GM12878 (cell line): ENCODE results near the gene SOCS1. TPM values are rescaled to one million over a fixed set of nuclear protein-coding genes. Genes with fewer than 3 reads are reported as not detected.

Experiments
- ATAC-seq: fragments of 200-7000 bp; cut with Tn5 transposase; 3 replicates; pipeline ENCODE4 v1.9.1; 2020; ENCODE audit warnings: mild to moderate bottlenecking, moderate library complexity
- BruUV-seq: library from RNA; stranded (reverse); fragments of 400-500 nt; replicated peaks from 2 replicates; lab custom pipeline; 2021; lab: Mats Ljungman, UMichigan
- CTCF ChIA-PET: fragments of 300-600 bp; sonication (Branson Sonifier 250); formaldehyde crosslinking; extraction: SDS; loops from one replicate; lab custom pipeline; 2021; ENCODE audit warnings: inconsistent platforms; lab: Yijun Ruan, JAX
- POLR2A ChIA-PET: fragments of 350-600 bp; formaldehyde crosslinking; extraction: SDS; loops from one replicate; lab custom pipeline; 2021; ENCODE audit warnings: inconsistent platforms; lab: Charles Lee
- RAD21 ChIA-PET: fragments of 300-600 bp; sonication (Branson Sonifier 250); formaldehyde crosslinking; loops from one replicate; lab custom pipeline; 2023; ENCODE audit warnings: antibody characterized with exemption; ENCODE audit not compliant: unreplicated experiment; lab: Charles Lee
- SMC1A ChIA-PET: fragments of 300-600 bp; sonication (Branson Sonifier 250); formaldehyde crosslinking; loops from one replicate; lab custom pipeline; 2023; ENCODE audit not compliant: unreplicated experiment, uncharacterized antibody; lab: Charles Lee
- DNase-seq: peaks from one replicate; pipeline ENCODE4 v3.0.0-alpha.2; 2011; ENCODE audit warnings: low read depth, low spot score
- FAIRE-seq: peaks from 3 replicates; lab custom pipeline; 2011; peaks lifted over from hg19 to GRCh38; lab: Jason Lieb, UNC
- H2AFZ ChIP-seq: 2 replicates; pipeline ENCODE4 v1.6.0; 2011; ENCODE audit warnings: low read depth, low read length, control low read depth; ENCODE audit not compliant: control insufficient read depth
- H3K27ac ChIP-seq: 2 replicates; pipeline ENCODE4 v1.5.1; 2011; ENCODE audit warnings: control low read depth; ENCODE audit not compliant: control insufficient read depth, insufficient read depth
- H3K27me3 ChIP-seq, 2 experiments: replicated peaks in 1 of 2; 2 replicates each; pipeline versions ENCODE4 v1.6.0 to v1.6.1; 2011; ENCODE audit warnings: low read length in 1 of 2; ENCODE audit not compliant: control insufficient read depth in 2 of 2, insufficient read depth in 2 of 2
- H3K36me3 ChIP-seq, 2 experiments: 2 replicates each; pipeline ENCODE4 v1.5.1; 2011; ENCODE audit warnings: low read length in 1 of 2; ENCODE audit not compliant: control insufficient read depth in 2 of 2, insufficient read depth in 2 of 2
- H3K4me1 ChIP-seq: 2 replicates; pipeline ENCODE4 v1.6.1; 2011; ENCODE audit warnings: mild to moderate bottlenecking, low read length, moderate library complexity, mixed read lengths; ENCODE audit not compliant: control insufficient read depth, insufficient read depth
- H3K4me2 ChIP-seq: 2 replicates; pipeline ENCODE4 v1.6.0; 2011; ENCODE audit warnings: control low read depth; ENCODE audit not compliant: control insufficient read depth, insufficient read depth
- H3K4me3 ChIP-seq: fragments of 200-600 bp; sonication (generic); 2 replicates; pipeline ENCODE4 v1.5.1; 2016
- H3K79me2 ChIP-seq: 2 replicates; pipeline ENCODE4 v1.6.0; 2011; ENCODE audit warnings: low read length; ENCODE audit not compliant: control insufficient read depth, insufficient read depth
- H3K9ac ChIP-seq: 2 replicates; pipeline ENCODE4 v1.8.0; 2011; ENCODE audit warnings: low read length, control low read depth, mixed read lengths; ENCODE audit not compliant: control insufficient read depth, insufficient read depth
- H3K9me3 ChIP-seq: replicated peaks from 3 replicates; pipeline ENCODE4 v1.5.1; 2011; ENCODE audit warnings: mild to moderate bottlenecking, low read length; ENCODE audit not compliant: control insufficient read depth, insufficient read depth
- H4K20me1 ChIP-seq: 2 replicates; pipeline ENCODE4 v1.6.0; 2011; ENCODE audit not compliant: control insufficient read depth, insufficient read depth
- CBX3 ChIP-seq: fragments of 200-600 bp; sonication (generic); IDR thresholded peaks from 2 replicates; pipeline ENCODE4 v1.6.1; 2016; ENCODE audit warnings: low read depth, borderline replicate concordance
- CREB1 ChIP-seq: IDR thresholded peaks from 2 replicates; pipeline ENCODE4 v1.6.1; 2012; ENCODE audit warnings: low read depth, mild to moderate bottlenecking, inconsistent platforms
- EP300 ChIP-seq, 2 experiments: fragments of 150-350 bp in 1 of 2; IDR thresholded peaks; 2 replicates each; pipeline ENCODE4 v1.6.1; 2011 to 2012; ENCODE audit warnings: low read depth in 2 of 2, low read length in 2 of 2, borderline replicate concordance in 1 of 2, improper control_type of control experiment in 1 of 2, inconsistent platforms in 1 of 2; ENCODE audit not compliant: control insufficient read depth in 1 of 2
- IKZF1 ChIP-seq: fragments of 450-650 bp; conservative IDR thresholded peaks from 2 replicates; pipeline ENCODE4 v1.6.1; 2017; ENCODE audit warnings: antibody characterized with exemption, mild to moderate bottlenecking
- KAT2A ChIP-seq: conservative IDR thresholded peaks from 2 replicates; pipeline ENCODE4 v1.6.1; 2011; ENCODE audit warnings: low read depth, low read length; ENCODE audit not compliant: control insufficient read depth
- LARP7 ChIP-seq: fragments of 450-650 bp; IDR thresholded peaks from 2 replicates; pipeline ENCODE4 v1.6.1; 2017; ENCODE audit warnings: mild to moderate bottlenecking
- POU2F2 ChIP-seq: IDR thresholded peaks from 3 replicates; pipeline ENCODE4 v1.6.1; 2011; ENCODE audit warnings: low read depth, mild to moderate bottlenecking, low read length, borderline replicate concordance
- SMAD5 ChIP-seq: IDR thresholded peaks from 2 replicates; pipeline ENCODE4 v1.6.1; 2016; ENCODE audit warnings: antibody characterized with exemption, low read depth
- SUPT20H ChIP-seq: IDR thresholded peaks from 2 replicates; pipeline ENCODE4 v1.6.1; 2011; ENCODE audit warnings: low read depth, mild to moderate bottlenecking, low read length, moderate library complexity, borderline replicate concordance; ENCODE audit not compliant: control insufficient read depth
- TCF7 ChIP-seq: IDR thresholded peaks from 2 replicates; pipeline ENCODE4 v1.6.1; 2014; ENCODE audit warnings: antibody characterized with exemption, borderline replicate concordance
- ZNF24 ChIP-seq: fragments of 450-650 bp; IDR thresholded peaks from 2 replicates; pipeline ENCODE4 v1.6.1; 2017; ENCODE audit warnings: antibody characterized with exemption, mild to moderate bottlenecking
- WGBS: methylation state at CpG from one replicate; pipeline ENCODE4 v1.1.6; 2016; ENCODE audit warnings: low lambda C conversion rate; ENCODE audit not compliant: insufficient replicate concordance, insufficient coverage; ENCODE audit errors: missing lambda C conversion rate; 5-methylcytosine and 5-hydroxymethylcytosine counted together
- in situ Hi-C: fragments of 300-500 bp; cut with MboI; formaldehyde crosslinking; loops from 9 replicates; pipeline ENCODE4 v1.14.3; 2018; ENCODE audit warnings: mixed read lengths
- intact Hi-C: fragments of 100-400 bp; cut with micrococcal nuclease; formaldehyde crosslinking; loops from one replicate; pipeline ENCODE4 v1.14.2; 2022; ENCODE audit not compliant: unreplicated experiment
- polyA plus RNA-seq, 11 experiments: library from polyadenylated mRNA; depleted of rRNA in 4 of 11; unstranded in 6 of 11; stranded (reverse) in 5 of 11; fragments of >200 nt; fragmentation: Nextera tagmentation in 4 of 11; fragmentation: Illumina TruSeq in 1 of 11; extraction: Ambion mirVana in 4 of 11; extraction: Trizol in 1 of 11; gene quantifications; 1 replicate in 1 of 11; 2 replicates in 10 of 11; pipeline versions ENCODE4 v1.2.1 to v1.2.3, GENCODE V29; 2011 to 2016; ENCODE audit warnings: inconsistent platforms in 2 of 11, missing spikeins in 2 of 11, low read depth in 1 of 11
- total RNA-seq, 4 experiments: library from RNA; depleted of rRNA in 3 of 4; stranded (reverse); fragments of >200 nt in 3 of 4; fragmentation: Illumina TruSeq in 1 of 4; extraction: Trizol in 1 of 4; gene quantifications; 2 replicates each; pipeline versions ENCODE4 v1.2.1 to v1.2.3, GENCODE V29; 2013 to 2021
- TF ChIP-seq, protein P1 (sequence below): fragments of 450-650 bp; IDR thresholded peaks from 2 replicates; pipeline ENCODE4 v1.6.1; 2017; ENCODE audit warnings: borderline replicate concordance

Gene SOCS1
- total and polyA plus RNA-seq, 10 of the 15 experiments (the other 5 are each of a cell fraction or from before 2014, with no cell fraction given), result 0.42 to 39.8 (median 11.2) TPM

DNA sequence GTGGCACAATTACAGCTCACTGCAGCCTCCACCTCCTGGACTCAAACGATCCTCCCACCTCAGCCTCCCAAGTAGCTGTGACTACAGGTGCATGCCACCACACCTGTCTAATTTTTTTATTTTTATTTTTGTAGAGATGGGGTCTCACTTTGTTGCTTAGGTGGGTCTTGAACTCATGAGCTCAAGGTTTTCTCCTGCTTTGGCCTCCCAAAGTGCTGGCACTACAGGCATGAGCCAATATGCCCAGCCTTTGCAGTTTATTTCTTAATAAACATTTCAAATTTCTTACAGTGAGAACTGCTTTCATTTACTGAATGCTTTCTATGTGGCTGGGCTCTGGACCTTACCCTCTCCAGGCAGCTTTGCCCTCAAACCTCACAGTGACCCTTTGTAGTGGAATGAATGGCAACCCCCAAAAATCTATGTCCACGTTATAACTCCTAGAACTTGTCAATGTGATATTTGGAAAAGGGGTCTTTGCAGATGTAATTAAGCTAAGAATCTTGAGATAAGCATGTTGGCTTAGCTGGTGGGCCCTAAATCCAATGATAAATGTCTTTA lies 14.7 kb upstream of the SOCS1 start:
- no TSS peak for BruUV-seq
- POLR2A ChIA-PET, result interaction anchor here (0.9 to 1.5 kb wide), 3 partner anchors 13 to 24 kb away, joined by 3 read pairs; partner anchors contain the start of gene SOCS1
- no peak for FAIRE-seq

GRCh38 chr16:11268921-11269375 lies 12.9 kb upstream of the SOCS1 start, which contains the start of gene TNP2:
Gene TNP2, minus strand, starts transcription at chr16:11269325. Its CDS starts 63 bp downstream, at chr16:11269262.
- no TSS peak for BruUV-seq
- ChIA-PET RAD21 (interaction anchor here (1.6 kb wide), 1 partner anchor 26 kb away, joined by 4 read pairs; no protein-coding TSS in a partner anchor), SMC1A (interaction anchor here (0.9 to 4.8 kb wide), 5 partner anchors 11 to 43 kb away, joined by 3 to 13 read pairs (median 4); no protein-coding TSS in a partner anchor), POLR2A (interaction anchor here (0.5 to 1.5 kb wide), 4 partner anchors 11 to 399 kb away, joined by 3 to 6 read pairs (median 4); partner anchors contain the start of gene SOCS1), CTCF (interaction anchor here (1.1 to 1.6 kb wide), 2 partner anchors 18 to 89 kb away, joined by 3 to 4 read pairs; no protein-coding TSS in a partner anchor)
- ATAC-seq (no peak), DNase-seq (no peak), FAIRE-seq (no peak)
- H3K4me1 ChIP-seq, result peaks cover 10% of the 10 kb centered on the region
- H3K79me2 ChIP-seq, result no peaks in the 10 kb centered on the region
- H3K36me3 ChIP-seq, result no peaks in the 10 kb centered on the region
- 76% methylated on average over 10 of the region's 11 CpGs for WGBS
- in situ Hi-C loops, result no loop called here
- TF ChIP-seq EP300 (IDR thresholded peaks at IDR 0.05; ENCODE audit: borderline replicate concordance in 1 of 2, control insufficient read depth in 1 of 2, low read depth in 2 of 2, low read length in 2 of 2), result no peak
- TF ChIP-seq CBX3, result no peak
- no peak for TF ChIP-seq LARP7
- no peak for TF ChIP-seq SUPT20H
- TF ChIP-seq IKZF1, result no peak
- TF ChIP-seq POU2F2, result no peak
- TF ChIP-seq TCF7, result no peak
- TF ChIP-seq, protein P1, sequence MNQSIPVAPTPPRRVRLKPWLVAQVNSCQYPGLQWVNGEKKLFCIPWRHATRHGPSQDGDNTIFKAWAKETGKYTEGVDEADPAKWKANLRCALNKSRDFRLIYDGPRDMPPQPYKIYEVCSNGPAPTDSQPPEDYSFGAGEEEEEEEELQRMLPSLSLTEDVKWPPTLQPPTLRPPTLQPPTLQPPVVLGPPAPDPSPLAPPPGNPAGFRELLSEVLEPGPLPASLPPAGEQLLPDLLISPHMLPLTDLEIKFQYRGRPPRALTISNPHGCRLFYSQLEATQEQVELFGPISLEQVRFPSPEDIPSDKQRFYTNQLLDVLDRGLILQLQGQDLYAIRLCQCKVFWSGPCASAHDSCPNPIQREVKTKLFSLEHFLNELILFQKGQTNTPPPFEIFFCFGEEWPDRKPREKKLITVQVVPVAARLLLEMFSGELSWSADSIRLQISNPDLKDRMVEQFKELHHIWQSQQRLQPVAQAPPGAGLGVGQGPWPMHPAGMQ, result no peak
- no peaks in the 10 kb centered on the region for H4K20me1 ChIP-seq
- H3K9me3 ChIP-seq, result no peaks in the 10 kb centered on the region; the same call in 2 of the 3 replicates
- H2AFZ ChIP-seq, result no peak within 1 kb of the TSS
- H3K27ac ChIP-seq, result no peak within 1 kb of the TSS
- H3K9ac ChIP-seq, result no peak within 1 kb of the TSS
- no peak within 1 kb of the TSS for H3K4me3 ChIP-seq
- no peaks in the 10 kb centered on the region for H3K27me3 ChIP-seq
- no peak within 1 kb of the TSS for H3K4me2 ChIP-seq
- intact Hi-C loops, result no loop called here

More for the DNA sequence above, 14.7 kb upstream of the SOCS1 start:
- intact Hi-C loops (no loop called here), in situ Hi-C loops (no loop called here)
- DNase-seq, result no peak
- CTCF ChIA-PET, result no interaction called here
- SMC1A ChIA-PET, result interaction anchor here (1.3 to 4.8 kb wide), 3 partner anchors 13 to 26 kb away, joined by 3 to 13 read pairs (median 5); no protein-coding TSS in a partner anchor
- H3K79me2 ChIP-seq, result no peaks in the 10 kb centered on the region
- no peak overlapping the region for H3K4me3 ChIP-seq
- ATAC-seq, result no peak
- H3K27ac ChIP-seq, result no peak overlapping the region
- no peak overlapping the region for H3K4me2 ChIP-seq
- no peaks in the 10 kb centered on the region for H3K4me1 ChIP-seq
- TF ChIP-seq ZNF24 (no peak), KAT2A (no peak), CREB1 (no peak), POU2F2 (no peak), SMAD5 (no peak)
- H3K27me3 ChIP-seq, result no peaks in the 10 kb centered on the region
- RAD21 ChIA-PET, result interaction anchor here (0.6 kb wide), 1 partner anchor 48 kb away, joined by 3 read pairs; no protein-coding TSS in a partner anchor
- no peaks in the 10 kb centered on the region for H3K36me3 ChIP-seq
- H3K9ac ChIP-seq, result no peak overlapping the region
- H3K9me3 ChIP-seq, result no peaks in the 10 kb centered on the region; the same call in 2 of the 3 replicates
- no peak overlapping the region for H2AFZ ChIP-seq
- WGBS, result 21% methylated on average over 2 of the region's 2 CpGs
- H4K20me1 ChIP-seq, result no peaks in the 10 kb centered on the region
